Endothelial cell of umbilical vein (primary cell): ENCODE results near the gene FBXL22. TPM values are rescaled to one million over a fixed set of nuclear protein-coding genes. Genes with fewer than 3 reads are reported as not detected.

Source experiments
- BruUV-seq: library from RNA; stranded (reverse); fragments of 400-500 nt; replicated peaks from 2 replicates; lab custom pipeline; 2021; lab: Mats Ljungman, UMichigan
- CTCF ChIA-PET: fragments of 300-600, 350-600 bp; sonication (Branson Sonifier 250); formaldehyde crosslinking; loops from one replicate; lab custom pipeline; 2021; ENCODE audit warnings: antibody characterized with exemption, inconsistent platforms; lab: Charles Lee
- POLR2A ChIA-PET: fragments of 300-600, 350-600 bp; sonication (Branson Sonifier 250); formaldehyde crosslinking; loops from one replicate; lab custom pipeline; 2021; ENCODE audit warnings: antibody characterized with exemption, inconsistent platforms; lab: Charles Lee
- DNase-seq: peaks from one replicate; pipeline ENCODE4 v3.0.0-alpha.2; 2011; ENCODE audit warnings: low read depth, low spot score
- FAIRE-seq: peaks from 2 replicates; lab custom pipeline; 2011; peaks lifted over from hg19 to GRCh38; lab: Jason Lieb, UNC
- H2AFZ ChIP-seq: 2 replicates; pipeline ENCODE4 v1.6.0; 2012; ENCODE audit warnings: low read depth, low read length, control low read depth, inconsistent platforms
- H3K27ac ChIP-seq: 2 replicates; pipeline ENCODE4 v1.5.1; 2011; ENCODE audit warnings: low read depth, mild to moderate bottlenecking, control low read depth, low read length, moderate library complexity; ENCODE audit not compliant: insufficient read depth
- H3K27me3 ChIP-seq, 2 experiments: 2 replicates each; pipeline versions ENCODE4 v1.6.0 to v1.6.1; 2011; ENCODE audit warnings: low read length in 2 of 2, mixed read lengths in 1 of 2; ENCODE audit not compliant: control insufficient read depth in 2 of 2, insufficient read depth in 2 of 2
- H3K36me3 ChIP-seq, 2 experiments: 2 replicates in 1 of 2; 3 replicates in 1 of 2; pipeline ENCODE4 v1.5.1; 2011; ENCODE audit warnings: low read length in 2 of 2, mild to moderate bottlenecking in 1 of 2, moderate library complexity in 1 of 2; ENCODE audit not compliant: control insufficient read depth in 2 of 2, insufficient read depth in 2 of 2; ENCODE audit errors: extremely low read depth in 1 of 2
- H3K4me1 ChIP-seq: 3 replicates; pipeline ENCODE4 v1.5.1; 2011; ENCODE audit warnings: mild to moderate bottlenecking, low read length; ENCODE audit not compliant: control insufficient read depth, insufficient read depth; ENCODE audit errors: extremely low read depth
- H3K4me2 ChIP-seq: 2 replicates; pipeline ENCODE4 v1.6.1; 2011; ENCODE audit warnings: low read length, control low read depth, mixed read lengths; ENCODE audit not compliant: insufficient read depth
- H3K4me3 ChIP-seq, 3 experiments: fragments of 200-600 bp in 1 of 3; sonication (generic), shearing (Covaris generic) in 1 of 3; replicated peaks in 1 of 3; 2 replicates each; pipeline ENCODE4 v1.5.1; 2011 to 2016; ENCODE audit warnings: control low read depth in 3 of 3, low read length in 3 of 3, mild to moderate bottlenecking in 2 of 3, inconsistent platforms in 1 of 3, low read depth in 1 of 3, moderate library complexity in 1 of 3; ENCODE audit not compliant: insufficient read depth in 1 of 3
- H3K79me2 ChIP-seq: 2 replicates; pipeline ENCODE4 v1.6.0; 2012; ENCODE audit warnings: low read length, inconsistent platforms; ENCODE audit not compliant: control insufficient read depth, insufficient read depth
- H3K9ac ChIP-seq: replicated peaks from 2 replicates; pipeline ENCODE3; 2011; ENCODE audit warnings: low read length, control low read depth; ENCODE audit not compliant: insufficient read depth; ENCODE audit errors: extremely low read depth
- H3K9me1 ChIP-seq: replicated peaks from 3 replicates; pipeline ENCODE4 v1.6.0; 2011; ENCODE audit warnings: mild to moderate bottlenecking, low read length; ENCODE audit not compliant: control insufficient read depth, insufficient read depth; ENCODE audit errors: extremely low read depth
- H3K9me3 ChIP-seq: replicated peaks from 2 replicates; pipeline ENCODE4 v1.5.1; 2012; ENCODE audit warnings: low read length, inconsistent platforms; ENCODE audit not compliant: control insufficient read depth, insufficient read depth
- H4K20me1 ChIP-seq: replicated peaks from 2 replicates; pipeline ENCODE3; 2011; ENCODE audit warnings: mild to moderate bottlenecking, low read length; ENCODE audit not compliant: control insufficient read depth, insufficient read depth; ENCODE audit errors: extremely low read depth
- EZH2 ChIP-seq: IDR thresholded peaks from 2 replicates; pipeline ENCODE4 v1.6.1; 2012; ENCODE audit warnings: borderline replicate concordance, low read depth, mild to moderate bottlenecking, moderate library complexity, low read length, inconsistent platforms; ENCODE audit not compliant: severe bottlenecking
- FOS ChIP-seq: IDR thresholded peaks from 2 replicates; pipeline ENCODE4 v1.6.1; 2011; ENCODE audit warnings: mild to moderate bottlenecking, low read length, moderate library complexity, borderline replicate concordance; ENCODE audit not compliant: insufficient read depth
- GATA2 ChIP-seq: IDR thresholded peaks from 2 replicates; pipeline ENCODE4 v1.7.0; 2011; ENCODE audit warnings: low read depth, mild to moderate bottlenecking, moderate library complexity, mixed read lengths, low read length; ENCODE audit not compliant: insufficient read length, insufficient read depth
- JUN ChIP-seq: IDR thresholded peaks from 2 replicates; pipeline ENCODE4 v1.6.1; 2011; ENCODE audit warnings: borderline replicate concordance, low read depth; ENCODE audit not compliant: insufficient read length, insufficient read depth
- MAX ChIP-seq: IDR thresholded peaks from 2 replicates; pipeline ENCODE4 v1.6.1; 2011; ENCODE audit not compliant: insufficient read depth, insufficient read length
- MYC ChIP-seq: IDR thresholded peaks from one replicate; pipeline ENCODE4 v1.6.1; 2011; ENCODE audit warnings: mild to moderate bottlenecking, low read depth, low read length
- POLR2A ChIP-seq: IDR thresholded peaks from 2 replicates; pipeline ENCODE4 v1.6.1; 2012; ENCODE audit warnings: low read depth, mild to moderate bottlenecking, control low read depth, low read length
- POLR2AphosphoS5 ChIP-seq: IDR thresholded peaks from 2 replicates; pipeline ENCODE4 v1.6.1; 2012; ENCODE audit warnings: low read depth, mild to moderate bottlenecking, control low read depth, low read length, moderate library complexity; ENCODE audit not compliant: insufficient read depth
- dilution Hi-C: fragments of 300-500 bp; cut with MboI; formaldehyde crosslinking; loops from one replicate; pipeline ENCODE4 v1.15.0; 2019; ENCODE audit warnings: low sequenced_read_pairs; ENCODE audit not compliant: extremely low pct_ligation_motif_present
- intact Hi-C: fragments of 100-400 bp; cut with micrococcal nuclease; formaldehyde crosslinking; loops from one replicate; pipeline ENCODE4 v1.10.0; 2022
- polyA plus RNA-seq, 4 experiments: library from polyadenylated mRNA; depleted of rRNA in 3 of 4; stranded (reverse) in 3 of 4; unstranded in 1 of 4; fragments of >200 nt; gene quantifications; 2 replicates each; pipeline versions ENCODE4 v1.2.1 to v1.2.3, GENCODE V29; 2011 to 2012; ENCODE audit warnings: missing spikeins in 1 of 4
- total RNA-seq: library from RNA; stranded (reverse); gene quantifications from 2 replicates; pipeline ENCODE4 v1.2.3, GENCODE V29; 2021
- TF ChIP-seq, protein P1 (sequence below), 2 donors: IDR thresholded peaks; 1 replicate in 1 of 2; 2 replicates in 1 of 2; pipeline ENCODE4 v1.5.1; 2011; ENCODE audit warnings: low read length in 2 of 2, mild to moderate bottlenecking in 2 of 2, moderate library complexity in 2 of 2, control low read depth in 1 of 2, inconsistent platforms in 1 of 2, low read depth in 1 of 2; ENCODE audit not compliant: insufficient read depth in 1 of 2; ENCODE audit errors: extremely low read depth in 1 of 2

FBXL22 gene
- total and polyA plus RNA-seq, 2 donors (not counting 3 experiments of a cell fraction or from before 2014, with no cell fraction given): 0.06 TPM; not detected in 1

GRCh38 chr15:63596676-63597037, 530 bp upstream of the FBXL22 start:
- no TSS peak for BruUV-seq
- POLR2A ChIA-PET: interaction anchor here (0.7 kb wide), 1 partner anchor 236 kb away, joined by 3 read pairs; no protein-coding TSS in a partner anchor
- CTCF ChIA-PET: interaction anchor here (1.2 to 9.4 kb wide), 5 partner anchors 9 to 130 kb away, joined by 3 to 78 read pairs (median 6); no protein-coding TSS in a partner anchor
- no peak overlapping the region for H2AFZ ChIP-seq
- H3K79me2 ChIP-seq: no peaks in the 10 kb centered on the region
- H4K20me1 ChIP-seq: no peaks in the 10 kb centered on the region
- H3K4me1 ChIP-seq: peaks cover 6% of the 10 kb centered on the region
- H3K4me3 ChIP-seq: no peak overlapping the region
- no peak overlapping the region for H3K4me2 ChIP-seq
- no peaks in the 10 kb centered on the region for H3K27me3 ChIP-seq
- dilution Hi-C loops (no loop called here), intact Hi-C loops (no loop called here)
- no peak overlapping the region for H3K9ac ChIP-seq
- no peak for DNase-seq
- no peaks in the 10 kb centered on the region for H3K9me1 ChIP-seq
- no peaks in the 10 kb centered on the region for H3K9me3 ChIP-seq
- H3K36me3 ChIP-seq: peaks cover 2 to 4% of the 10 kb centered on the region in 2 experiments
- TF ChIP-seq MAX (no peak), POLR2AphosphoS5 (no peak), MYC (no peak), POLR2A (no peak), JUN (no peak), EZH2 (no peak), GATA2 (no peak), FOS (no peak)
- TF ChIP-seq, protein P1, sequence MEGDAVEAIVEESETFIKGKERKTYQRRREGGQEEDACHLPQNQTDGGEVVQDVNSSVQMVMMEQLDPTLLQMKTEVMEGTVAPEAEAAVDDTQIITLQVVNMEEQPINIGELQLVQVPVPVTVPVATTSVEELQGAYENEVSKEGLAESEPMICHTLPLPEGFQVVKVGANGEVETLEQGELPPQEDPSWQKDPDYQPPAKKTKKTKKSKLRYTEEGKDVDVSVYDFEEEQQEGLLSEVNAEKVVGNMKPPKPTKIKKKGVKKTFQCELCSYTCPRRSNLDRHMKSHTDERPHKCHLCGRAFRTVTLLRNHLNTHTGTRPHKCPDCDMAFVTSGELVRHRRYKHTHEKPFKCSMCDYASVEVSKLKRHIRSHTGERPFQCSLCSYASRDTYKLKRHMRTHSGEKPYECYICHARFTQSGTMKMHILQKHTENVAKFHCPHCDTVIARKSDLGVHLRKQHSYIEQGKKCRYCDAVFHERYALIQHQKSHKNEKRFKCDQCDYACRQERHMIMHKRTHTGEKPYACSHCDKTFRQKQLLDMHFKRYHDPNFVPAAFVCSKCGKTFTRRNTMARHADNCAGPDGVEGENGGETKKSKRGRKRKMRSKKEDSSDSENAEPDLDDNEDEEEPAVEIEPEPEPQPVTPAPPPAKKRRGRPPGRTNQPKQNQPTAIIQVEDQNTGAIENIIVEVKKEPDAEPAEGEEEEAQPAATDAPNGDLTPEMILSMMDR (IDR thresholded peaks at IDR 0.05; ENCODE audit: extremely low read depth in 1 of 2, insufficient read depth in 1 of 2, low read depth in 1 of 2, low read length in 2 of 2): no peak
- no peak for FAIRE-seq
- no peak overlapping the region for H3K27ac ChIP-seq
